ENCODE measurements around the gene SLC41A3.

DNA sequence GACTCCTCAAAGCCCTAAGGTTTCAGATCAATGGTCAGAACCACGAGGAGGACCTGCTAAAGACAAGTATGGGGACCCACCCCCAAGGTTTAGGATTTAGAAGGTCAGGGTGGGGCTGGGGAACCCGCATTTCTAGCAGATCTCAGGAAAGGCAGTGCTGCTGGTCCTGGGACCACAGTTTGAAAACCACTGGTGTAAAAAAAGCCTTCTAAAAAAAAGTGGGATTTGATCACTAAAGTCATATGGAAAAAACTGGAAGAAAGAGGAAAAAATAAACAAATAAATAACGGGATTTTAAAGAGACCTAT is 832 bp downstream of the SLC41A3 start:
- TF ChIP-seq, protein P1, sequence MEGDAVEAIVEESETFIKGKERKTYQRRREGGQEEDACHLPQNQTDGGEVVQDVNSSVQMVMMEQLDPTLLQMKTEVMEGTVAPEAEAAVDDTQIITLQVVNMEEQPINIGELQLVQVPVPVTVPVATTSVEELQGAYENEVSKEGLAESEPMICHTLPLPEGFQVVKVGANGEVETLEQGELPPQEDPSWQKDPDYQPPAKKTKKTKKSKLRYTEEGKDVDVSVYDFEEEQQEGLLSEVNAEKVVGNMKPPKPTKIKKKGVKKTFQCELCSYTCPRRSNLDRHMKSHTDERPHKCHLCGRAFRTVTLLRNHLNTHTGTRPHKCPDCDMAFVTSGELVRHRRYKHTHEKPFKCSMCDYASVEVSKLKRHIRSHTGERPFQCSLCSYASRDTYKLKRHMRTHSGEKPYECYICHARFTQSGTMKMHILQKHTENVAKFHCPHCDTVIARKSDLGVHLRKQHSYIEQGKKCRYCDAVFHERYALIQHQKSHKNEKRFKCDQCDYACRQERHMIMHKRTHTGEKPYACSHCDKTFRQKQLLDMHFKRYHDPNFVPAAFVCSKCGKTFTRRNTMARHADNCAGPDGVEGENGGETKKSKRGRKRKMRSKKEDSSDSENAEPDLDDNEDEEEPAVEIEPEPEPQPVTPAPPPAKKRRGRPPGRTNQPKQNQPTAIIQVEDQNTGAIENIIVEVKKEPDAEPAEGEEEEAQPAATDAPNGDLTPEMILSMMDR (conservative IDR thresholded peaks at IDR 0.05): no peak
- TF ChIP-seq ZFX (IDR thresholded peaks at IDR 0.05): no peak

Measured in C4-2B (cell line).